ENCODE measurements around the gene ME3.
"Not testable (repeated sequence)": the region's sequence is repeated elsewhere in the genome, so short reads cannot be mapped to it uniquely, and the experiment has no call there.

The ME3 gene

GRCh38 chr11:86453290-86454030, 219.0 kb downstream of the ME3 start:
- H3K36me3 Mint-ChIP-seq, result no peaks in the 10 kb centered on the region
- no peak overlapping the region for H3K4me3 Mint-ChIP-seq
- no peak overlapping the region for H3K27ac Mint-ChIP-seq
- no peaks in the 10 kb centered on the region for H3K27me3 Mint-ChIP-seq
- peaks cover 2% of the 10 kb centered on the region for H3K4me1 Mint-ChIP-seq (ENCODE audit: low read depth)
- no peaks in the 10 kb centered on the region for H3K9me3 Mint-ChIP-seq (ENCODE audit: low read depth)

DNA sequence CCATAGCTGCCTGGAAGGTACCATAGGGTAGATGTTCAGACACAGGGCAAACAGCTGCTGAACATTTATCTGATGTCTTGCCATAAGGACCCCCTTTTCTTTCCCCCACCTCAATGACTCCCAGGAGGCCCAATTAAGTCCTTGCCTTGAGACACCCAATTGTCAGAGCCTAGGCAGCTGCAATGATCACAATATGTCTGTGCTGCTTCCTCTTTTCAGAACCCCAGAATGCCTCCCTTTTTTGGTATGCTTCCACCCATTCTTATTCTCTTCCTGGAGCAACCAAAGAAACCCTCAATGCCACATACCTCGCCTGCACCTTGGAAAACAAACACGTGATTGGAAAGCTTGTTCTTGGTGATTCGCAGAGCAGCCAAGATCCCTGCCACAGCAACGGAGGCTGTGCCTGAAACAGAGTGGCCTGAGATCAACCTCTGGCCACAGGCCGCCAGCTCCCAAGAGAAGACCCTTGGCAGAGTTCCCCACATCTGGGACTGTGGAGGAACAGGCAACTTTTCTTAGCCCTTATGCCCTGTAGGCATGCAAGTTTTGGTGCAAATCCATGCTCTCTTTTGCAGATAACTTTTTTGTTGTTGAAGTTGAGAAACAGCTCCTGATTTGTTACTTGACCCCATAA, 222.3 kb downstream of the ME3 start:
- H3K36me3 Mint-ChIP-seq, result no peaks in the 10 kb centered on the region
- H3K4me1 Mint-ChIP-seq (ENCODE audit: low read depth), result peaks cover 4% of the 10 kb centered on the region
- H3K4me3 Mint-ChIP-seq, result no peak overlapping the region

DNA sequence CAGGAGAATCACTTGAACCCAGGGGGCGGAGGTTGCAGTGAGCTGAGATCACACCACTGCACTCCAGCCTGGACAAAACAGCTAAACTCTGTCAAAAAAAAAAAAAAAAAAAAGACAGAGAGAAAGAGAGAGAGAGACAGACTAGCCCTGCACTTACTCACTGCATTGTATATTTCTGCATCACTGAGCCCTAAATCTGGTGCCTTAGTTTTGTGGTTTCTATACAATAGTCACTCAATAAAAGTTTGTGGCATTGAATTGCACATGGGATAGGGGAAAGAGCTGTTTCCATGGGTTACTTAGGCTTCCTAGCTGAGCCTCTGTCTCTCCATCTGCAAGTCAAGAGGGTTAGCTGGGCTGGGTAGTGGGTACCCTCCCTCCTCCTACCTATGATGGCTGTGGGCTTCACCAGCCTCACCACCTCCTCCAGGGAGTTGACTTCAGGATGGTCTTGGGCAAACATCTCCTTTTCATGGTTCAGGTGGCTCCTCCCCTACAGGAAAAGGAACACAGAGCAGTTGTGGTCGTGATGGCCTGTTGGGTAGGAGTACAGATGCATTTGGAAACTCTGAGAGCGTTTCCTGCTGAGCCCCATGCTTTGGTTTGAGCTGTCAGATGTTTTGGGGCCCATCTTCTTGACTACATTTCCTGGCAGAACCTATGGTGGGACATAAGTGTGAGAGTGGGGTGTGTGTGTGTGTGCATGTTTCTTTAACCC, 224.5 kb downstream of the ME3 start:
- Mint-ChIP-seq H3K27me3 (no peaks in the 10 kb centered on the region), H3K36me3 (peaks cover 3% of the 10 kb centered on the region), H3K27ac (peak overlapping the region; percentile 51), H3K4me1 (ENCODE audit: low read depth) (peaks cover 16% of the 10 kb centered on the region), H3K4me3 (no peak overlapping the region), H3K9me3 (ENCODE audit: low read depth) (no peaks in the 10 kb centered on the region)

More for the DNA sequence above, 222.3 kb downstream of the ME3 start:
- Mint-ChIP-seq H3K9me3 (ENCODE audit: low read depth) (no peaks in the 10 kb centered on the region), H3K27ac (no peak overlapping the region), H3K27me3 (no peaks in the 10 kb centered on the region)

GRCh38 chr11:86446924-86447285, 225.5 kb downstream of the ME3 start:
- Mint-ChIP-seq H3K27me3 (no peaks in the 10 kb centered on the region), H3K4me3 (no peak overlapping the region), H3K4me1 (ENCODE audit: low read depth) (peaks cover 22% of the 10 kb centered on the region), H3K9me3 (ENCODE audit: low read depth) (no peaks in the 10 kb centered on the region), H3K36me3 (peaks cover 3% of the 10 kb centered on the region), H3K27ac (no peak overlapping the region)

DNA sequence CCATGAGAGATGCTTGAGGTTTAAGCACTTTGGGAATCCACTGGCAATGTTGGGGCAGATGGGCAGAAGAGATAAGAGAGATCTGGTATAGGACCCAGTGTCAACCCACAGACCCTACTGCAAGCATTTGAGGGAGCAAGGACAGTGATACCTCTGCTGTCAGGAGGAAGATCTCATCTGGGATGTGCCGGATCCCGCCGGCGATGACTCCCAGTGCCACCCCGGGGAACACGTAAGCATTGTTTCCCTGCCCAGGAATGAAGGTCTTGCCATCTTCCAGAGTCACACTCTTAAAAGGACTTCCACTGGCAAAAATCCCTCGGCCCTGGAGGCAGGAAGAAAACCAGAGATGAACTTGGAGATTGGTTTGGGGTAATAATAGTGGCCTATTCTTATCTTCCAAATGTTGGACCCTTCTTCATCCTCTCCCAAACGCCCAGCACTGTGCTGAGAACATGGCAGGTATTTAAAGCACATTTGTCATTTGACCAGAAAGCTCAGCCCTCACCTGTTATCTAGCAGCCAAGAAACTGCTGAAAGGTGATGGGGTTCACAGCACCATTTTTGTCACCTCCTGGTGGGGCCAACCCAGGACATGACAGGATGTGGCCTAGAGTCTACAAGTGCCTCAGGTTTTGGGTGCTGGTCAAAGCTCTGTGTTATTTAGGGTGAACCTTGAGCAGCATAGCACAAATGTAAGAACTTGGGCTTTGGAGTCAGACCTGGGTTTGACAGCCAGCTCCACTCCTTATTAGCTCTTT, 226.1 kb downstream of the ME3 start:
- no peak overlapping the region for H3K27ac Mint-ChIP-seq
- H3K4me3 Mint-ChIP-seq, result no peak overlapping the region
- H3K4me1 Mint-ChIP-seq (ENCODE audit: low read depth), result peaks cover 22% of the 10 kb centered on the region
- no peaks in the 10 kb centered on the region for H3K9me3 Mint-ChIP-seq (ENCODE audit: low read depth)
- no peaks in the 10 kb centered on the region for H3K27me3 Mint-ChIP-seq
- peaks cover 3% of the 10 kb centered on the region for H3K36me3 Mint-ChIP-seq

DNA sequence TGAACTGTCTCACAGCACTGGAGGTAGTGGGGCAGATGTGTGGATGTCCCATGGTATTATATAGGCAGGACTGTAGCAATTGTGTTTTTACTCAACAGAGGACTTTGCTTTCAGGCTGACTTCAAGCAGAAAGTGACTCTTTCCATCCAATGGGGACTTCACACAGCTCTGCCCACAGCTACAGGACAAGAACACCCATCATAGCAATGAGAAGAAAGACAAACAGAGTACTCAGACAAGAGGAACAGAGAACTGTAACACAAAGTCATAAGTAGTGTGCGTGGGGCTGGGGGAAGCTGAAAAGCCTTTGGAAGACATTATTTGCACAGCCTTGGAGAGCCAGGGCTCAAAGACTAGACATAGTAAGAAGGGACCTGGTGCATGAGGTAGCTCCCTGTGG, 227.4 kb downstream of the ME3 start:
- no peaks in the 10 kb centered on the region for H3K27me3 Mint-ChIP-seq
- no peak overlapping the region for H3K4me3 Mint-ChIP-seq

GRCh38 chr11:86443415-86443814, 229.0 kb downstream of the ME3 start:
- Mint-ChIP-seq H3K36me3 (peaks cover 3% of the 10 kb centered on the region), H3K27ac (peak overlapping the region; percentile 72), H3K4me3 (no peak overlapping the region), H3K27me3 (no peaks in the 10 kb centered on the region), H3K9me3 (ENCODE audit: low read depth) (no peaks in the 10 kb centered on the region), H3K4me1 (ENCODE audit: low read depth) (peaks cover 22% of the 10 kb centered on the region)

More for the DNA sequence above, 227.4 kb downstream of the ME3 start:
- Mint-ChIP-seq H3K36me3 (peaks cover 3% of the 10 kb centered on the region), H3K4me1 (ENCODE audit: low read depth) (peaks cover 22% of the 10 kb centered on the region), H3K27ac (peak overlapping the region; percentile 79), H3K9me3 (ENCODE audit: low read depth) (no peaks in the 10 kb centered on the region)

- peak overlapping the region; percentile 72 for H3K27ac Mint-ChIP-seq
Observed at GRCh38 chr11:86442827-86443226, 229.6 kb downstream of the ME3 start.

DNA sequence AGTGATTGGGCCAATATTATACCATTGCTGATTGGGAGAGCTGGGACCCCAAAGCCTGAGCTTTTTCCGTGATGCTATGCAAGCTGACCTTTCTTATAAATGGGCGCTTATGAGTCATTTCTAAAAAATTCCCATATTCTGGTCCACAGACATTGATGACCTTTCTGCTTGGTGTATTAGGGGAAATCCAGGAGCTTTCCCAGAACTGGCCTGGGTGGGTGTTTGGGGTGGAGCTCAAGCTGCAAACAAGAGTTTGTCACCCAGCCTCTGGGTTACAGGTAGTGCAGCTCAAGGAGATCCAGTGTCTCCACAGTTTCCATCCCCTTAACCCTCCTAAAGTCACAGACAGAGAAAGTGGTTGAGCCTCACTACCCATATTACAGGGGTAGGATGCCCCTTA, 230.0 kb downstream of the ME3 start:
- H3K27ac Mint-ChIP-seq, result peak overlapping the region; percentile 72
- no peak overlapping the region for H3K4me3 Mint-ChIP-seq
- H3K36me3 Mint-ChIP-seq, result peaks cover 3% of the 10 kb centered on the region
- H3K27me3 Mint-ChIP-seq, result no peaks in the 10 kb centered on the region
- H3K9me3 Mint-ChIP-seq (ENCODE audit: low read depth), result no peaks in the 10 kb centered on the region
- peaks cover 22% of the 10 kb centered on the region for H3K4me1 Mint-ChIP-seq (ENCODE audit: low read depth)

More at GRCh38 chr11:86442827-86443226, 229.6 kb downstream of the ME3 start:
- H3K27me3 Mint-ChIP-seq, result no peaks in the 10 kb centered on the region
- peaks cover 22% of the 10 kb centered on the region for H3K4me1 Mint-ChIP-seq (ENCODE audit: low read depth)
- H3K4me3 Mint-ChIP-seq, result no peak overlapping the region
- peaks cover 3% of the 10 kb centered on the region for H3K36me3 Mint-ChIP-seq
- no peaks in the 10 kb centered on the region for H3K9me3 Mint-ChIP-seq (ENCODE audit: low read depth)

DNA sequence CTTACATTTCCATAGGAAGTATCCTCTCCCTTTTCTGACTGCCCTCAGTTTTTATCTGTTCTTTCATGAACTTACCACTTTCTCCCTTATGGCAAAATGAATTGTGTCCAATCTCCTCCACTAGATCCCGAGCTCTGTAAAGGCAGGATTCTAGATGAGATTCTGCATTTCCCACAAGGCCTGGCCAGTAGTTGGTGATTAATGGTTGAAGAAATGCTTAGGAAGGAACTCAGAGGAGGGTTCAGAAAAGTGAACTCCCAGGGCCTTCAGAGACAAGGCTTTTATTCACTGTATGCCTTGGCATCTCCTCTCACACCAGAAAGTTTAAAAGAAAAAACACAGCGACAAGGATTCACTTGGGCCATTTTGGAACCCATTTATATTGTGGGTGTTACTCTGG, 231.6 kb downstream of the ME3 start:
- peaks cover 3% of the 10 kb centered on the region for H3K36me3 Mint-ChIP-seq
- peak overlapping the region; percentile 31 for H3K27ac Mint-ChIP-seq
- no peaks in the 10 kb centered on the region for H3K9me3 Mint-ChIP-seq (ENCODE audit: low read depth)
- H3K27me3 Mint-ChIP-seq, result no peaks in the 10 kb centered on the region
- H3K4me1 Mint-ChIP-seq (ENCODE audit: low read depth), result peaks cover 19% of the 10 kb centered on the region
- H3K4me3 Mint-ChIP-seq, result no peak overlapping the region

GRCh38 chr11:86440305-86440716, 232.1 kb downstream of the ME3 start:
- peaks cover 3% of the 10 kb centered on the region for H3K36me3 Mint-ChIP-seq
- H3K4me1 Mint-ChIP-seq (ENCODE audit: low read depth), result peaks cover 19% of the 10 kb centered on the region
- no peaks in the 10 kb centered on the region for H3K27me3 Mint-ChIP-seq
- H3K4me3 Mint-ChIP-seq, result no peak overlapping the region
- H3K27ac Mint-ChIP-seq, result peak overlapping the region; percentile 31
- no peaks in the 10 kb centered on the region for H3K9me3 Mint-ChIP-seq (ENCODE audit: low read depth)

- no peaks in the 10 kb centered on the region for H3K36me3 Mint-ChIP-seq
- H3K4me1 Mint-ChIP-seq (ENCODE audit: low read depth), result peaks cover 10% of the 10 kb centered on the region
- no peaks in the 10 kb centered on the region for H3K9me3 Mint-ChIP-seq (ENCODE audit: low read depth)
- no peak overlapping the region for H3K4me3 Mint-ChIP-seq
- H3K27ac Mint-ChIP-seq, result no peak overlapping the region
- no peaks in the 10 kb centered on the region for H3K27me3 Mint-ChIP-seq
Observed at GRCh38 chr11:86438685-86439084, 233.7 kb downstream of the ME3 start.

DNA sequence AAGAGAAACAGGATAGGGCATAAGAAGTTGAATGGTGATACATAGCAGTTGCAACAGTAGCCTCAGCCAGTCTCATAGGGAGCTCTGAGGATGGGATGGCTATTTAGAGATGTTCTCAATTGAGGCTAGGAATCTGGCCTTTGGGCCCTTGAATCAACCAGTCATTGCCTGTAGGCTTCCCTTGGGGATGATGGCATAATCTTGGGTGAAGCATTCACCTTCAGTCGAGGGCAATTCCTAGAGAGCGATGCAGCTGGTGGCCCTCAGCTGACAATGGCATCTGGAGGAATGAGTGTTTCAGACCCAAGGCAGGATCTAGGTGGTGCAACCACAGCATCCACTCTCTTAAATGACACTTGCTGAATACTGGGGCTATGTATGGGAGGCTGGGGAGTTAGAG, 236.7 kb downstream of the ME3 start:
- Mint-ChIP-seq H3K4me3 (no peak overlapping the region), H3K4me1 (ENCODE audit: low read depth) (no peaks in the 10 kb centered on the region), H3K36me3 (no peaks in the 10 kb centered on the region), H3K9me3 (ENCODE audit: low read depth) (no peaks in the 10 kb centered on the region), H3K27me3 (no peaks in the 10 kb centered on the region), H3K27ac (no peak overlapping the region)

GRCh38 chr11:86433361-86434095, 238.9 kb downstream of the ME3 start:
- H3K36me3 Mint-ChIP-seq; H3K27me3 Mint-ChIP-seq; H3K27ac Mint-ChIP-seq; H3K4me1 Mint-ChIP-seq (ENCODE audit: low read depth); H3K9me3 Mint-ChIP-seq (ENCODE audit: low read depth); H3K4me3 Mint-ChIP-seq: not testable (repeated sequence)

All from activated naive CD8-positive, alpha-beta T cell (primary cell).